NCI-H1417 (cell line): ENCODE results near the gene SRRM3.
"Not testable (repeated sequence)": the region's sequence is repeated elsewhere in the genome, so short reads cannot be mapped to it uniquely, and the experiment has no call there.

Source experiments
- DNase-seq, 3 experiments: peaks; one replicate each; lab custom pipeline; 2025; lab: John Stamatoyannopoulos, UW

SRRM3 gene

GRCh38 chr7:76315364-76315763, 113.7 kb downstream of the SRRM3 start:
- DNase-seq: no peak

GRCh38 chr7:76316984-76317781, 115.5 kb downstream of the SRRM3 start:
- no peak for DNase-seq

GRCh38 chr7:76317782-76318487, 116.2 kb downstream of the SRRM3 start:
- DNase-seq: peak; percentile 99

GRCh38 chr7:76318488-76319353, 117.0 kb downstream of the SRRM3 start:
- peak; percentile 44 to 90 (median 80) for DNase-seq

GRCh38 chr7:76325092-76325491, 123.4 kb downstream of the SRRM3 start:
- DNase-seq: no peak

GRCh38 chr7:76325811-76326210, 124.1 kb downstream of the SRRM3 start:
- no peak for DNase-seq

GRCh38 chr7:76326646-76327233, 125.0 kb downstream of the SRRM3 start:
- DNase-seq: no peak

GRCh38 chr7:76327610-76328009, 125.9 kb downstream of the SRRM3 start:
- no peak for DNase-seq

GRCh38 chr7:76328389-76328788, 126.7 kb downstream of the SRRM3 start:
- no peak for DNase-seq

- DNase-seq: no peak
These were observed 127.8 kb downstream of the SRRM3 start for GRCh38 chr7:76329479-76329878.

GRCh38 chr7:76330261-76330660, 128.6 kb downstream of the SRRM3 start:
- no peak for DNase-seq

GRCh38 chr7:76330673-76331072, 129.0 kb downstream of the SRRM3 start:
- no peak for DNase-seq

GRCh38 chr7:76332078-76332477, 130.4 kb downstream of the SRRM3 start:
- DNase-seq: peak in 2 of 3 experiments; percentile 28 to 64

GRCh38 chr7:76333511-76334101, 131.9 kb downstream of the SRRM3 start:
- DNase-seq: no peak

GRCh38 chr7:76334320-76334967, 132.7 kb downstream of the SRRM3 start:
- DNase-seq: no peak

- DNase-seq: not testable (repeated sequence)
These were observed 133.7 kb downstream of the SRRM3 start for GRCh38 chr7:76335417-76335816.

GRCh38 chr7:76336094-76336493, 134.4 kb downstream of the SRRM3 start:
- DNase-seq: no peak
